ENCODE results near the gene GRIN1. TPM values are rescaled to one million over a fixed set of nuclear protein-coding genes. Genes with fewer than 3 reads are reported as not detected.

GRIN1 gene
- total and polyA plus RNA-seq, 2 of the 13 experiments (the other 11 are each of a cell fraction or from before 2014, with no cell fraction given), result 0.13 TPM; not detected in 1

DNA sequence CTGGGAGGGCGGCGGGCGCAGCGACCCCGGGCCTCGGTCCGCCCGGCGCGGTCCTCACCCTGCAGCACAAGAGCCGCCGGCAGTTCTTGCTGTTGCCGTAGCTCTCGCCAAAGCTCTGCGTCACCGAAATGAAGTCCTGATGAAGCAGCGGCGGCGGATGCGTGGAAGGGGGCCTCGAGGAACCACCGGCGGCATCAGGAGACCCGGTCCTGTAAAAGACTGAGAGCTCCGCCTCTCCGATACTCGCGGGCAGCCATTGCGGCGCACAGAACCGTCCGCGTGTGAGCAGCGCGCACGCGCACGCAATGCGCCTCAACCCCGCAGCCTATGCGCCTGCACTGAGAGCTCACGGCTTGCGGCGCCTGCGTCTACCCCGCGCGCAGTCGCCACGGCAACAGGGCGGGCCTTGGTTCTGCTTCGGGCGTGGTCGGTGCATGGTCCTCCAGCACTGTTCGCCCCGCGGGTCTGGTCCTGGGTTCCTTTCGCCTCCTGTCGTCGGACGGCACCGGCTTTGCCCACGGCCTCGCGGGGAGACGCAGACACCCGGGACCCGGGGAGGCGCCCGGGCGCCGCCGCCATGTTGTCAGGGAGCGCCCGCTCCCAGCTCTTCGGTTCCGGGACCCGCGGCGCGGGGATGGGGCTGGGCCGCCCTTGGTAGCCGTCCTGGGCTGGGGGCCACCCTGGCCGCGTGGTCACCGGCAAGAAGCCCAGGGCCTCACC is 9.3 kb upstream of the GRIN1 start (continued):
- TF ChIP-seq ZNF329 (CRISPR knock-in tag; IDR thresholded peaks at IDR 0.05; ENCODE audit: low read depth), result 0 out of 2 replicates have a peak, but pooled peaks have one; percentile 45
- peak; percentile 90 for TF ChIP-seq ZNF749 (CRISPR knock-in tag; IDR thresholded peaks at IDR 0.05; ENCODE audit: borderline replicate concordance)
- TF ChIP-seq ZGPAT (CRISPR knock-in tag; IDR thresholded peaks at IDR 0.05), result peak; percentile 67; the same call in 1 of the 2 replicates
- TF ChIP-seq, protein P1, sequence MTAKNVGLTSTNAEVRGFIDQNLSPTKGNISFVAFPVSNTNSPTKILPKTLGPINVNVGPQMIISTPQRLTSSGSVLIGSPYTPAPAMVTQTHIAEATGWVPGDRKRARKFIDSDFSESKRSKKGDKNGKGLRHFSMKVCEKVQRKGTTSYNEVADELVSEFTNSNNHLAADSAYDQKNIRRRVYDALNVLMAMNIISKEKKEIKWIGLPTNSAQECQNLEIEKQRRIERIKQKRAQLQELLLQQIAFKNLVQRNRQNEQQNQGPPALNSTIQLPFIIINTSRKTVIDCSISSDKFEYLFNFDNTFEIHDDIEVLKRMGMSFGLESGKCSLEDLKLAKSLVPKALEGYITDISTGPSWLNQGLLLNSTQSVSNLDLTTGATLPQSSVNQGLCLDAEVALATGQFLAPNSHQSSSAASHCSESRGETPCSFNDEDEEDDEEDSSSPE (CRISPR knock-in tag; IDR thresholded peaks at IDR 0.05), result 0 out of 2 replicates have a peak, but pooled peaks have one; percentile 49
- peak; percentile 80; the same call in 1 of the 2 replicates for TF ChIP-seq KMT2A (CRISPR knock-in tag; IDR thresholded peaks at IDR 0.05)
- peak; percentile 80; the same call in 1 of the 2 replicates for TF ChIP-seq KDM5B (CRISPR knock-in tag; IDR thresholded peaks at IDR 0.05; ENCODE audit: borderline replicate concordance)
- TF ChIP-seq ZNF75D (CRISPR knock-in tag; IDR thresholded peaks at IDR 0.05; ENCODE audit: borderline replicate concordance), result no peak
- TF ChIP-seq ZNF704 (CRISPR knock-in tag; IDR thresholded peaks at IDR 0.05; ENCODE audit: borderline replicate concordance), result peak; percentile 20; the same call in 1 of the 2 replicates
- no peak for TF ChIP-seq FIP1L1 (IDR thresholded peaks at IDR 0.05; ENCODE audit: borderline replicate concordance, insufficient read depth, low read depth, low read length)
- no peak for TF ChIP-seq ZBTB42 (CRISPR knock-in tag; IDR thresholded peaks at IDR 0.05)
- TF ChIP-seq SPEN (CRISPR knock-in tag; IDR thresholded peaks at IDR 0.05; ENCODE audit: low read depth), result peak; percentile 22
- TF ChIP-seq MIER2 (CRISPR knock-in tag; IDR thresholded peaks at IDR 0.05), result peak; percentile 36; the same call in 1 of the 2 replicates
- no peak; a peak in 1 of 4 replicates for TF ChIP-seq EP300 (IDR thresholded peaks at IDR 0.05; ENCODE audit: low read depth in 2 of 2, low read length in 2 of 2)
- no peak for TF ChIP-seq EP300 (CRISPR knock-in tag; IDR thresholded peaks at IDR 0.05; ENCODE audit: borderline replicate concordance)
- TF ChIP-seq, protein P2, sequence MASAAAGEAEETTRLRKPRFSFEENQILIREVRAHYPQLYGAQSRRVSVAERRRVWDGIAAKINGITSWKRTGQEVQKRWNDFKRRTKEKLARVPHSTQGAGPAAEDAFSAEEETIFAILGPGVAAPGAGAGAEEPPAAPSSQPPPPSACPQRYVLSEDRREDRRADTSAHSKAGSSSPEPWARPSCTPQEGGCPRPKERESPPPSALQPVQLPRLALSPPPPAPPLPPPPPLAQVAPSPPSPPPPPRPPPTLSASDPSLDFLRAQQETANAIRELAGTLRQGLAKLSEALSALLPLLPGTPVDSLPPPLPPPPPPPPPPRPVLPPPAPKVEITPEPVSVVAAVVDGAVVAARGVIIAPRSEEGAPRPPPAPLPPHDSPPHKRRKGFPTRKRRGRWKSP (CRISPR knock-in tag; IDR thresholded peaks at IDR 0.05), result peak; percentile 100
- 0 out of 2 replicates have a peak, but pooled peaks have one; percentile 21 for TF ChIP-seq ZNF12 (CRISPR knock-in tag; IDR thresholded peaks at IDR 0.05)
- TF ChIP-seq SMYD3 (CRISPR knock-in tag; IDR thresholded peaks at IDR 0.05), result 0 out of 2 replicates have a peak, but pooled peaks have one; percentile 36
- TF ChIP-seq ZBED4 (CRISPR knock-in tag; IDR thresholded peaks at IDR 0.05; ENCODE audit: borderline replicate concordance), result no peak; the same call in 1 of the 2 replicates
- peak; percentile 69; the same call in 1 of the 2 replicates for TF ChIP-seq SRY (CRISPR knock-in tag; IDR thresholded peaks at IDR 0.05)

Data from HepG2 (cell line).